Nephron (organoid): Measurements from ENCODE around the gene SPTLC2.
"Not testable (repeated sequence)": the region's sequence is repeated elsewhere in the genome, so short reads cannot be mapped to it uniquely, and the experiment has no call there.

Experiments
- H3K27ac Mint-ChIP-seq, 3 experiments: 2 replicates each; pipeline ENCODE4 v1.8.0; 2020; ENCODE audit warnings: mixed read lengths in 3 of 3, mild to moderate bottlenecking in 2 of 3, moderate library complexity in 1 of 3
- H3K27me3 Mint-ChIP-seq: 2 replicates; pipeline ENCODE4 v1.8.0; 2021; ENCODE audit warnings: low read depth, mild to moderate bottlenecking, moderate library complexity, mixed read lengths
- H3K36me3 Mint-ChIP-seq: 2 replicates; pipeline ENCODE4 v1.8.0; 2020; ENCODE audit warnings: low read depth, mixed read lengths
- H3K4me1 Mint-ChIP-seq: 2 replicates; pipeline ENCODE4 v1.8.0; 2020; ENCODE audit warnings: mixed read lengths
- H3K4me3 Mint-ChIP-seq, 3 experiments: 2 replicates each; pipeline ENCODE4 v1.8.0; 2020; ENCODE audit warnings: mild to moderate bottlenecking in 3 of 3, mixed read lengths in 3 of 3, moderate library complexity in 2 of 3
- H3K9me3 Mint-ChIP-seq: 2 replicates; pipeline ENCODE4 v1.8.0; 2020; ENCODE audit warnings: mixed read lengths
- CTCF ChIP-seq, 3 experiments: fragments of 200-600 bp; sonication (generic); IDR thresholded peaks; one replicate each; pipeline ENCODE4 v1.5.0; 2021; ENCODE audit warnings: antibody characterized with exemption in 3 of 3; ENCODE audit not compliant: unreplicated experiment in 3 of 3

SPTLC2 gene

GRCh38 chr14:77642407-77642806, 26.0 kb upstream of the SPTLC2 start:
- Mint-ChIP-seq H3K27ac (no peak overlapping the region), H3K4me3 (no peak overlapping the region), H3K27me3 (no peaks in the 10 kb centered on the region), H3K9me3 (no peaks in the 10 kb centered on the region), H3K36me3 (no peaks in the 10 kb centered on the region), H3K4me1 (no peaks in the 10 kb centered on the region)
- TF ChIP-seq CTCF (IDR thresholded peaks at IDR 0.05; ENCODE audit: unreplicated experiment in 3 of 3), result no peak

GRCh38 chr14:77641534-77642341, 25.3 kb upstream of the SPTLC2 start:
- no peak overlapping the region for H3K4me3 Mint-ChIP-seq
- H3K27ac Mint-ChIP-seq, result no peak overlapping the region
- no peaks in the 10 kb centered on the region for H3K36me3 Mint-ChIP-seq
- no peaks in the 10 kb centered on the region for H3K4me1 Mint-ChIP-seq
- no peak for TF ChIP-seq CTCF (IDR thresholded peaks at IDR 0.05; ENCODE audit: unreplicated experiment in 3 of 3)
- no peaks in the 10 kb centered on the region for H3K27me3 Mint-ChIP-seq
- peaks cover 2% of the 10 kb centered on the region for H3K9me3 Mint-ChIP-seq

GRCh38 chr14:77640756-77641533, 24.5 kb upstream of the SPTLC2 start:
- no peaks in the 10 kb centered on the region for H3K27me3 Mint-ChIP-seq

GRCh38 chr14:77638771-77639171, 22.3 kb upstream of the SPTLC2 start:
- Mint-ChIP-seq H3K4me3 (no peak overlapping the region), H3K36me3 (no peaks in the 10 kb centered on the region), H3K27ac (no peak overlapping the region), H3K9me3 (peaks cover 14% of the 10 kb centered on the region), H3K4me1 (no peaks in the 10 kb centered on the region), H3K27me3 (no peaks in the 10 kb centered on the region)
- no peak for TF ChIP-seq CTCF (IDR thresholded peaks at IDR 0.05; ENCODE audit: unreplicated experiment in 3 of 3)

More at GRCh38 chr14:77640756-77641533, 24.5 kb upstream of the SPTLC2 start:
- no peak overlapping the region for H3K27ac Mint-ChIP-seq
- H3K9me3 Mint-ChIP-seq, result peaks cover 6% of the 10 kb centered on the region
- TF ChIP-seq CTCF (IDR thresholded peaks at IDR 0.05; ENCODE audit: unreplicated experiment in 3 of 3), result no peak
- no peak overlapping the region for H3K4me3 Mint-ChIP-seq
- H3K36me3 Mint-ChIP-seq, result no peaks in the 10 kb centered on the region
- H3K4me1 Mint-ChIP-seq, result no peaks in the 10 kb centered on the region

- peaks cover 23% of the 10 kb centered on the region for H3K9me3 Mint-ChIP-seq
- H3K27me3 Mint-ChIP-seq, H3K36me3 Mint-ChIP-seq, H3K27ac Mint-ChIP-seq, H3K4me3 Mint-ChIP-seq, H3K4me1 Mint-ChIP-seq: not testable (repeated sequence)
These were observed 19.4 kb upstream of the SPTLC2 start for GRCh38 chr14:77635869-77636268.

GRCh38 chr14:77635466-77635865, 19.0 kb upstream of the SPTLC2 start:
- H3K27me3 Mint-ChIP-seq, H3K4me3 Mint-ChIP-seq, H3K36me3 Mint-ChIP-seq, H3K4me1 Mint-ChIP-seq, H3K27ac Mint-ChIP-seq: not testable (repeated sequence)
- H3K9me3 Mint-ChIP-seq, result peaks cover 23% of the 10 kb centered on the region
